Measurements from ENCODE around the gene HIVEP3.

HIVEP3 gene

GRCh38 chr1:41874151-41874719 is 44.5 kb downstream of the HIVEP3 start:
- no peak for DNase-seq (ENCODE audit: low read depth in 2 of 2)

- no peak for DNase-seq (ENCODE audit: low read depth in 2 of 2)
Measured at GRCh38 chr1:41872074-41872473, 46.6 kb downstream of the HIVEP3 start.

GRCh38 chr1:41870076-41870562 is 48.6 kb downstream of the HIVEP3 start:
- no peak for DNase-seq (ENCODE audit: low read depth in 2 of 2)

GRCh38 chr1:41868241-41868998 is 50.3 kb downstream of the HIVEP3 start:
- DNase-seq (ENCODE audit: low read depth in 2 of 2) = no peak

- DNase-seq (ENCODE audit: low read depth in 2 of 2) = no peak
Measured at GRCh38 chr1:41866285-41866684, 52.4 kb downstream of the HIVEP3 start.

- DNase-seq (ENCODE audit: low read depth in 2 of 2) = no peak
Measured at GRCh38 chr1:41864471-41865040, 54.2 kb downstream of the HIVEP3 start.

- DNase-seq (ENCODE audit: low read depth in 2 of 2) = no peak
Measured at GRCh38 chr1:41863718-41864117, 55.0 kb downstream of the HIVEP3 start.

GRCh38 chr1:41862384-41863221 is 56.1 kb downstream of the HIVEP3 start:
- peak; percentile 58 to 69 for DNase-seq (ENCODE audit: low read depth in 2 of 2)

GRCh38 chr1:41861535-41862383 is 57.0 kb downstream of the HIVEP3 start:
- no peak for DNase-seq (ENCODE audit: low read depth in 2 of 2)

- DNase-seq (ENCODE audit: low read depth in 2 of 2) = no peak
Measured at GRCh38 chr1:41860771-41861170, 58.0 kb downstream of the HIVEP3 start.

GRCh38 chr1:41860214-41860613 is 58.5 kb downstream of the HIVEP3 start:
- DNase-seq (ENCODE audit: low read depth in 2 of 2) = no peak

GRCh38 chr1:41859686-41860085 is 59.0 kb downstream of the HIVEP3 start:
- DNase-seq (ENCODE audit: low read depth in 2 of 2) = no peak

- no peak for DNase-seq (ENCODE audit: low read depth in 2 of 2)
Measured at GRCh38 chr1:41856944-41857285, 61.8 kb downstream of the HIVEP3 start.

- DNase-seq (ENCODE audit: low read depth in 2 of 2) = no peak
Measured at GRCh38 chr1:41856151-41856943, 62.4 kb downstream of the HIVEP3 start.

GRCh38 chr1:41855713-41856112 is 63.0 kb downstream of the HIVEP3 start:
- no peak for DNase-seq (ENCODE audit: low read depth in 2 of 2)

- no peak for DNase-seq (ENCODE audit: low read depth in 2 of 2)
Measured at GRCh38 chr1:41853907-41854306, 64.8 kb downstream of the HIVEP3 start.

GRCh38 chr1:41852091-41852490 is 66.6 kb downstream of the HIVEP3 start:
- DNase-seq (ENCODE audit: low read depth in 2 of 2) = no peak

- DNase-seq (ENCODE audit: low read depth in 2 of 2) = no peak
Measured at GRCh38 chr1:41851589-41851988, 67.1 kb downstream of the HIVEP3 start.

GRCh38 chr1:41850029-41850428 is 68.7 kb downstream of the HIVEP3 start:
- peak in 1 of 2 donors; percentile 4 for DNase-seq (ENCODE audit: low read depth in 2 of 2)

GRCh38 chr1:41849211-41849759 is 69.4 kb downstream of the HIVEP3 start:
- DNase-seq (ENCODE audit: low read depth in 2 of 2) = no peak
